ENCODE data around the gene PXDC1.

DNA sequence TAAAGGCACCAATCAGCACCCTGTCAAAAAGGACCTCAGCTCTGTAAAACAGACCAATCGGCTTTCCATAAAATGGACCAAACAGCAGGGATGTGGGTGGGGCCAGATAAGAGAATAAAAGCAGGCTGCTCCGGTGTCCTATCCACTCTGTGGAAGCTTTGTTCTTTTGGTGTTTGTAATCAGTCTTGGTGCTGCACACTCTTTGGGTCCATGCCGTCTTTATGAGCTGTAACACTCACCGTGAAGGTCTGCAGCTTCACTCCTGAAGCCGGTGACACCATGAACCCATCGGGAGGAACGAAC, 7.3 kb upstream of the PXDC1 start:
- TF ChIP-seq, protein P1, sequence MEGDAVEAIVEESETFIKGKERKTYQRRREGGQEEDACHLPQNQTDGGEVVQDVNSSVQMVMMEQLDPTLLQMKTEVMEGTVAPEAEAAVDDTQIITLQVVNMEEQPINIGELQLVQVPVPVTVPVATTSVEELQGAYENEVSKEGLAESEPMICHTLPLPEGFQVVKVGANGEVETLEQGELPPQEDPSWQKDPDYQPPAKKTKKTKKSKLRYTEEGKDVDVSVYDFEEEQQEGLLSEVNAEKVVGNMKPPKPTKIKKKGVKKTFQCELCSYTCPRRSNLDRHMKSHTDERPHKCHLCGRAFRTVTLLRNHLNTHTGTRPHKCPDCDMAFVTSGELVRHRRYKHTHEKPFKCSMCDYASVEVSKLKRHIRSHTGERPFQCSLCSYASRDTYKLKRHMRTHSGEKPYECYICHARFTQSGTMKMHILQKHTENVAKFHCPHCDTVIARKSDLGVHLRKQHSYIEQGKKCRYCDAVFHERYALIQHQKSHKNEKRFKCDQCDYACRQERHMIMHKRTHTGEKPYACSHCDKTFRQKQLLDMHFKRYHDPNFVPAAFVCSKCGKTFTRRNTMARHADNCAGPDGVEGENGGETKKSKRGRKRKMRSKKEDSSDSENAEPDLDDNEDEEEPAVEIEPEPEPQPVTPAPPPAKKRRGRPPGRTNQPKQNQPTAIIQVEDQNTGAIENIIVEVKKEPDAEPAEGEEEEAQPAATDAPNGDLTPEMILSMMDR (IDR thresholded peaks at IDR 0.05): no peak
- TF ChIP-seq SIN3A (IDR thresholded peaks at IDR 0.05; ENCODE audit: borderline replicate concordance, insufficient read depth, low read depth, low read length): no peak
- TF ChIP-seq POLR2AphosphoS5 (IDR thresholded peaks at IDR 0.05; ENCODE audit: low read depth, low read length): no peak

Measured in Panc1 (cell line).